Neuronal stem cell (in vitro differentiated cells): ENCODE measurements around the gene TRAF2.
A peak's percentile ranks its signal among the peaks of the same experiment; 100 is the strongest.
"Not testable (repeated sequence)": the region's sequence is repeated elsewhere in the genome, so short reads cannot be mapped to it uniquely, and the experiment has no call there.

Experiments
- DNase-seq: peaks from one replicate; pipeline ENCODE4 v3.0.0-alpha.2; 2013; ENCODE audit warnings: low spot score
- H2AFZ ChIP-seq: one replicate; pipeline ENCODE4 v1.6.1; 2013; ENCODE audit warnings: mild to moderate bottlenecking, low read length, inconsistent platforms
- H2AK5ac ChIP-seq: 2 replicates; pipeline ENCODE4 v1.6.1; 2013; ENCODE audit warnings: low read depth, mild to moderate bottlenecking, inconsistent platforms, low read length, moderate library complexity, mixed read lengths
- H2BK120ac ChIP-seq: 2 replicates; pipeline ENCODE4 v1.6.1; 2013; ENCODE audit warnings: low read depth, mild to moderate bottlenecking, inconsistent platforms, low read length, moderate library complexity, mixed read lengths
- H2BK12ac ChIP-seq: one replicate; pipeline ENCODE4 v1.6.1; 2013; ENCODE audit warnings: low read length, inconsistent platforms
- H2BK15ac ChIP-seq: 2 replicates; pipeline ENCODE4 v1.6.1; 2013; ENCODE audit warnings: mild to moderate bottlenecking, low read length, inconsistent platforms, mixed read lengths
- H2BK5ac ChIP-seq: one replicate; pipeline ENCODE4 v1.6.1; 2013; ENCODE audit warnings: inconsistent platforms, mild to moderate bottlenecking, low read length, moderate library complexity
- H3K14ac ChIP-seq: one replicate; pipeline ENCODE4 v1.6.1; 2013; ENCODE audit warnings: low read length, inconsistent platforms
- H3K18ac ChIP-seq: 2 replicates; pipeline ENCODE4 v1.6.1; 2013; ENCODE audit warnings: low read length, inconsistent platforms
- H3K23ac ChIP-seq: 2 replicates; pipeline ENCODE4 v1.6.1; 2013; ENCODE audit warnings: low read depth, mild to moderate bottlenecking, mixed read lengths, low read length, inconsistent platforms; ENCODE audit not compliant: poor library complexity
- H3K27ac ChIP-seq: replicated peaks from 3 replicates; pipeline ENCODE4 v1.5.1; 2013; ENCODE audit warnings: low read length, inconsistent platforms
- H3K27me3 ChIP-seq, 3 experiments: 2 replicates each; pipeline ENCODE4 v1.6.1; 2013; ENCODE audit warnings: low read length in 3 of 3, mild to moderate bottlenecking in 2 of 3, inconsistent platforms in 1 of 3, low read depth in 1 of 3, mixed read lengths in 1 of 3, moderate library complexity in 1 of 3; ENCODE audit not compliant: control insufficient read depth in 3 of 3, insufficient read depth in 3 of 3
- H3K36me3 ChIP-seq, 2 donors: replicated peaks in 1 of 2; 2 replicates each; pipeline ENCODE4 v1.6.1; 2013; ENCODE audit warnings: low read length in 2 of 2; ENCODE audit not compliant: control insufficient read depth in 2 of 2, insufficient read depth in 2 of 2
- H3K4ac ChIP-seq: 2 replicates; pipeline ENCODE4 v1.6.1; 2013; ENCODE audit warnings: inconsistent platforms, mild to moderate bottlenecking, low read length, moderate library complexity
- H3K4me1 ChIP-seq, 2 donors: 1 replicate in 1 of 2; 2 replicates in 1 of 2; pipeline ENCODE4 v1.6.1; 2013; ENCODE audit warnings: low read length in 2 of 2, low read depth in 1 of 2; ENCODE audit not compliant: control insufficient read depth in 2 of 2, insufficient read depth in 1 of 2
- H3K4me2 ChIP-seq: one replicate; pipeline ENCODE4 v1.6.1; 2013; ENCODE audit warnings: mild to moderate bottlenecking, low read length, inconsistent platforms; ENCODE audit not compliant: insufficient read depth, poor library complexity, severe bottlenecking
- H3K4me3 ChIP-seq, 2 donors: 2 replicates each; pipeline ENCODE4 v1.5.1; 2013; ENCODE audit warnings: low read length in 2 of 2, mild to moderate bottlenecking in 2 of 2, inconsistent platforms in 1 of 2, moderate library complexity in 1 of 2
- H3K79me1 ChIP-seq: one replicate; pipeline ENCODE4 v1.6.1; 2013; ENCODE audit warnings: low read depth, mild to moderate bottlenecking, inconsistent platforms, low read length, moderate library complexity
- H3K9ac ChIP-seq: one replicate; pipeline ENCODE4 v1.6.1; 2013; ENCODE audit warnings: mild to moderate bottlenecking, low read depth, low read length, inconsistent platforms; ENCODE audit not compliant: poor library complexity
- H3K9me3 ChIP-seq, 2 donors: replicated peaks in 1 of 2; 2 replicates each; pipeline versions ENCODE3 to v1.6.1; 2013; ENCODE audit warnings: low read length in 2 of 2, mild to moderate bottlenecking in 2 of 2, inconsistent platforms in 1 of 2, low read depth in 1 of 2, mixed read lengths in 1 of 2, moderate library complexity in 1 of 2; ENCODE audit not compliant: control insufficient read depth in 2 of 2, insufficient read depth in 1 of 2
- H4K8ac ChIP-seq: one replicate; pipeline ENCODE4 v1.6.1; 2013; ENCODE audit warnings: low read depth, mild to moderate bottlenecking, inconsistent platforms, low read length, moderate library complexity
- H4K91ac ChIP-seq: one replicate; pipeline ENCODE4 v1.6.1; 2013; ENCODE audit warnings: low read length, low read depth, mild to moderate bottlenecking, inconsistent platforms; ENCODE audit not compliant: poor library complexity
- WGBS, 2 donors: extraction: QIAGEN DNeasy Blood & Tissue Kit; methylation state at CpG; one replicate each; pipeline ENCODE4 v1.1.7; 2013; ENCODE audit warnings: missing lambda C conversion rate in 2 of 2, mixed read lengths in 1 of 2; ENCODE audit not compliant: insufficient read length in 2 of 2, insufficient replicate concordance in 1 of 2; ENCODE audit errors: extremely low coverage in 2 of 2; 5-methylcytosine and 5-hydroxymethylcytosine counted together

TRAF2 gene

GRCh38 chr9:136880651-136881050 is 5.7 kb upstream of the TRAF2 start:
- Histone ChIP-seq H3K14ac (no peak overlapping the region), H4K8ac (no peak overlapping the region), H3K4me2 (no peak overlapping the region), H3K23ac (no peak overlapping the region), H2BK12ac (no peak overlapping the region), H3K79me1 (peaks cover 3% of the 10 kb centered on the region), H3K27ac (no peak overlapping the region), H3K4ac (no peak overlapping the region), H3K4me1 (peaks cover 5 to 9% of the 10 kb centered on the region in 2 donors), H3K4me3 (no peak overlapping the region), H3K9me3 (no peaks in the 10 kb centered on the region), H2AK5ac (no peak overlapping the region), H3K27me3 (no peaks in the 10 kb centered on the region), H3K36me3 (no peaks in the 10 kb centered on the region), H2BK5ac (no peak overlapping the region), H4K91ac (no peak overlapping the region), H3K9ac (no peak overlapping the region), H3K18ac (no peak overlapping the region), H2BK15ac (no peak overlapping the region), H2BK120ac (no peak overlapping the region), H2AFZ (no peak overlapping the region)
- WGBS, 2 donors = no CpG with 5 or more reads among the region's 11 CpGs
- DNase-seq = no peak

DNA sequence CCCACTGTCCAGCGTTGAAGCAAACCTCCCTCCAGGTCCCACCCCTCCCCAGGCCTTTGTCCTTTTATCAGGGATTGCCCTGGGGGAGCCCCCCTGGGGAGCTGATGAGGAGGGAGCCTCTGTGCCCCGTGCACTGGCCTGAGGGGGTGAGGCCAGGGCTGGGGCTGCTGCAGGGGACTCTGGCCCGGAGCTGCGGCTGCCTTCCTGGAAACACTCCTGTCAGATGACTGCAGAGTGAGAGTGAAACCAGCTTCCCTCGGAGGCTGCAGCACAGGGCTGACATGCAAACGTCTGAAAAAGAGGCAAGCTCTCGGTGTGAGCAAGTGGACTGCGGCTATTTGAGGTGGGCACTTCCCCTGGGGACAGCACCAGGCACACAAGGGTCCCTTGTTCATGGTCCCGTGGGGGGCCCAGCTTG is 4.6 kb upstream of the TRAF2 start:
- Histone ChIP-seq H3K27ac (no peak overlapping the region), H2BK5ac (no peak overlapping the region), H3K36me3 (no peaks in the 10 kb centered on the region), H3K9ac (no peak overlapping the region), H2BK15ac (no peak overlapping the region), H3K18ac (no peak overlapping the region), H2BK120ac (no peak overlapping the region), H3K4ac (no peak overlapping the region), H3K4me2 (no peak overlapping the region), H2BK12ac (no peak overlapping the region), H3K14ac (no peak overlapping the region), H3K27me3 (no peaks in the 10 kb centered on the region), H3K79me1 (peaks cover 4% of the 10 kb centered on the region), H3K23ac (no peak overlapping the region), H4K91ac (no peak overlapping the region), H3K4me1 (peaks cover 5 to 9% of the 10 kb centered on the region in 2 donors), H2AFZ (peak overlapping the region; percentile 50), H3K4me3 (no peak overlapping the region), H2AK5ac (no peak overlapping the region), H3K9me3 (no peaks in the 10 kb centered on the region), H4K8ac (no peak overlapping the region)
- DNase-seq = no peak
- no CpG with 5 or more reads among the region's 9 CpGs for WGBS, 2 donors

GRCh38 chr9:136882109-136882946 is 4.0 kb upstream of the TRAF2 start:
- no peaks in the 10 kb centered on the region for H3K36me3 ChIP-seq
- DNase-seq = no peak
- H3K14ac ChIP-seq = peak overlapping the region; percentile 63
- H3K18ac ChIP-seq = peak overlapping the region; percentile 8
- H2BK5ac ChIP-seq = peak overlapping the region; percentile 78
- H3K79me1 ChIP-seq = peaks cover 11% of the 10 kb centered on the region
- no peaks in the 10 kb centered on the region for H3K9me3 ChIP-seq
- H2AK5ac ChIP-seq = peak overlapping the region; percentile 92
- no CpG with 5 or more reads among the region's 19 CpGs for WGBS, 2 donors
- H2BK12ac ChIP-seq = peak overlapping the region; percentile 94
- H3K27me3 ChIP-seq = no peaks in the 10 kb centered on the region
- no peak overlapping the region for H4K8ac ChIP-seq
- H3K9ac ChIP-seq = peak overlapping the region; percentile 84
- H3K23ac ChIP-seq = peak overlapping the region; percentile 80
- no peak overlapping the region for H3K4me2 ChIP-seq
- H3K4me3 ChIP-seq = no peak overlapping the region
- H2BK120ac ChIP-seq = no peak overlapping the region
- H2AFZ ChIP-seq = peak overlapping the region; percentile 50
- no peak overlapping the region for H3K4ac ChIP-seq
- H2BK15ac ChIP-seq = peak overlapping the region; percentile 33
- peaks cover 8 to 12% of the 10 kb centered on the region in 2 donors for H3K4me1 ChIP-seq
- no peak overlapping the region for H3K27ac ChIP-seq
- no peak overlapping the region for H4K91ac ChIP-seq

DNA sequence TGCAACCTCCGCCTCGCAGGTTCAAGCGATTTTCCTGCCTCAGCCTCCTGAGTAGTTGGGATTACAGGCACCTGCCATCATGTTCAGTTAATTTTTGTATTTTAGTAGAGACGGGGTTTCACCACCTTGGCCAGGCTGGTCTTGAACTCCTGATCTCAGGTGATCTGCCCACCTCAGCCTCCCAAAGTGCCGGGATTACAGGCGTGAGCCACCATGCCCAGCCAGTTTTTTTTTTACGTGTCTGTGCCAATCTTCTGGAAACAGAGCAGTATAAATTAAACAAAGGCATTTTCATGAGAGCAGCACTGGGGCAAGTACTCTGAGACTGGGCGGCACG is 3.4 kb upstream of the TRAF2 start:
- DNase-seq, H3K27me3 ChIP-seq, H3K4me2 ChIP-seq, H3K9me3 ChIP-seq, H3K18ac ChIP-seq, H2BK12ac ChIP-seq, H2AK5ac ChIP-seq, H2BK5ac ChIP-seq, H3K4ac ChIP-seq, H3K14ac ChIP-seq, H4K8ac ChIP-seq, H4K91ac ChIP-seq, H3K27ac ChIP-seq, H2AFZ ChIP-seq, H3K23ac ChIP-seq, H2BK15ac ChIP-seq, H3K4me3 ChIP-seq, H3K36me3 ChIP-seq, H3K9ac ChIP-seq, H2BK120ac ChIP-seq: not testable (repeated sequence)
- no CpG with 5 or more reads among the region's 9 CpGs for WGBS, 2 donors
- Histone ChIP-seq H3K79me1 (peaks cover 13% of the 10 kb centered on the region), H3K4me1 (peaks cover 10 to 12% of the 10 kb centered on the region in 2 donors)
